HEK293 (cell line): ENCODE results near the gene ABCA1.

ENCODE experiments used
- CTCF ChIA-PET: fragments of 350-600 bp; formaldehyde crosslinking; extraction: SDS; loops from one replicate; lab custom pipeline; 2021; ENCODE audit warnings: antibody characterized with exemption; lab: Yijun Ruan, JAX
- POLR2A ChIA-PET: fragments of 300-600 bp; formaldehyde crosslinking; extraction: SDS; loops from one replicate; lab custom pipeline; 2020; ENCODE audit warnings: antibody characterized with exemption, inconsistent platforms; lab: Yijun Ruan, JAX
- H3K27ac ChIP-seq: fragments of 200-500 bp; sonication (Bioruptor generic); 2 replicates; pipeline ENCODE4 v1.5.1; 2014; ENCODE audit warnings: low read depth, low read length, control low read depth, inconsistent platforms; ENCODE audit errors: extremely low read depth
- H3K36me3 ChIP-seq, 2 experiments: fragments of 200-500 bp in 1 of 2; sonication (Bioruptor generic) in 1 of 2; 1 replicate in 1 of 2; 2 replicates in 1 of 2; pipeline ENCODE4 v1.5.1; 2014 to 2017; ENCODE audit warnings: inconsistent platforms in 2 of 2, low read length in 2 of 2; ENCODE audit not compliant: control insufficient read depth in 2 of 2, insufficient read depth in 1 of 2
- H3K4me1 ChIP-seq: fragments of 200-500 bp; sonication (Bioruptor generic); 2 replicates; pipeline ENCODE4 v1.5.1; 2014; ENCODE audit warnings: mild to moderate bottlenecking, low read length, inconsistent platforms; ENCODE audit not compliant: control insufficient read depth, insufficient read depth
- H3K4me3 ChIP-seq: 2 replicates; pipeline ENCODE4 v1.5.1; 2011; ENCODE audit warnings: low read depth, mild to moderate bottlenecking, control low read depth, low read length, moderate library complexity
- H3K9me3 ChIP-seq: fragments of 200-500 bp; sonication (Bioruptor generic); 2 replicates; pipeline ENCODE4 v1.5.1; 2014; ENCODE audit warnings: low read depth, low read length, inconsistent platforms; ENCODE audit not compliant: control insufficient read depth, insufficient read depth
- ATF2 ChIP-seq: fragments of 450-650 bp; formaldehyde crosslinking; IDR thresholded peaks from 2 replicates; pipeline ENCODE4 v1.5.1; 2016; ENCODE audit warnings: missing biosample characterization, missing genetic modification characterization, low read depth
- REPIN1 ChIP-seq: fragments of 450-650 bp; formaldehyde crosslinking; IDR thresholded peaks from 2 replicates; pipeline ENCODE4 v1.5.1; 2017; ENCODE audit warnings: missing biosample characterization, missing genetic modification characterization, low read depth
- ZBTB17 ChIP-seq: fragments of 450-650 bp; formaldehyde crosslinking; IDR thresholded peaks from 2 replicates; pipeline ENCODE4 v1.5.1; 2016; ENCODE audit warnings: missing biosample characterization, missing genetic modification characterization
- ZNF121 ChIP-seq: fragments of 450-650 bp; formaldehyde crosslinking; IDR thresholded peaks from 2 replicates; pipeline ENCODE4 v1.5.1; 2016; ENCODE audit warnings: missing biosample characterization, missing genetic modification characterization
- ZNF138 ChIP-seq: fragments of 450-650 bp; formaldehyde crosslinking; IDR thresholded peaks from 2 replicates; pipeline ENCODE4 v1.5.1; 2016; ENCODE audit warnings: missing biosample characterization, missing genetic modification characterization, borderline replicate concordance
- ZNF2 ChIP-seq: fragments of 450-650 bp; formaldehyde crosslinking; IDR thresholded peaks from 2 replicates; pipeline ENCODE4 v1.5.1; 2016; ENCODE audit warnings: missing biosample characterization, missing genetic modification characterization
- ZNF221 ChIP-seq: fragments of 450-650 bp; formaldehyde crosslinking; IDR thresholded peaks from 2 replicates; pipeline ENCODE4 v1.5.1; 2017; ENCODE audit warnings: missing biosample characterization, missing genetic modification characterization, borderline replicate concordance
- ZNF335 ChIP-seq: fragments of 450-650 bp; formaldehyde crosslinking; conservative IDR thresholded peaks from 2 replicates; pipeline ENCODE4 v1.5.1; 2016; ENCODE audit warnings: missing biosample characterization, missing genetic modification characterization
- ZNF488 ChIP-seq: fragments of 450-650 bp; formaldehyde crosslinking; IDR thresholded peaks from 2 replicates; pipeline ENCODE4 v1.5.1; 2016; ENCODE audit warnings: missing biosample characterization, missing genetic modification characterization
- ZNF549 ChIP-seq: fragments of 450-650 bp; IDR thresholded peaks from 2 replicates; pipeline ENCODE4 v1.5.1; 2018; ENCODE audit warnings: missing biosample characterization, missing genetic modification characterization, mild to moderate bottlenecking, inconsistent platforms, moderate library complexity
- ZNF621 ChIP-seq: fragments of 450-650 bp; formaldehyde crosslinking; IDR thresholded peaks from 2 replicates; pipeline ENCODE4 v1.5.1; 2017; ENCODE audit warnings: missing biosample characterization, missing genetic modification characterization
- ZNF639 ChIP-seq: fragments of 450-650 bp; formaldehyde crosslinking; IDR thresholded peaks from 2 replicates; pipeline ENCODE4 v1.5.1; 2016; ENCODE audit warnings: missing biosample characterization, missing genetic modification characterization
- ZNF654 ChIP-seq: fragments of 450-650 bp; formaldehyde crosslinking; IDR thresholded peaks from 2 replicates; pipeline ENCODE4 v1.5.1; 2016; ENCODE audit warnings: low read depth, missing biosample characterization, missing genetic modification characterization
- ZNF660 ChIP-seq: fragments of 450-650 bp; IDR thresholded peaks from 2 replicates; pipeline ENCODE4 v1.5.1; 2018; ENCODE audit warnings: missing biosample characterization, mild to moderate bottlenecking, missing genetic modification characterization
- TF ChIP-seq, protein P1 (sequence below): fragments of 450-650 bp; formaldehyde crosslinking; IDR thresholded peaks from 2 replicates; pipeline ENCODE4 v1.5.1; 2016; ENCODE audit warnings: missing biosample characterization, missing genetic modification characterization
- TF ChIP-seq, protein P2 (sequence below): fragments of 450-650 bp; formaldehyde crosslinking; IDR thresholded peaks from 2 replicates; pipeline ENCODE4 v1.5.1; 2016; ENCODE audit warnings: missing biosample characterization, missing genetic modification characterization
- TF ChIP-seq, protein P3 (sequence below): fragments of 450-650 bp; formaldehyde crosslinking; IDR thresholded peaks from 2 replicates; pipeline ENCODE4 v1.5.1; 2016; ENCODE audit warnings: missing biosample characterization, missing genetic modification characterization, borderline replicate concordance
- TF ChIP-seq, protein P4 (sequence below): fragments of 450-650 bp; formaldehyde crosslinking; IDR thresholded peaks from 2 replicates; pipeline ENCODE4 v1.5.1; 2016; ENCODE audit warnings: missing biosample characterization, missing genetic modification characterization

Gene ABCA1

DNA sequence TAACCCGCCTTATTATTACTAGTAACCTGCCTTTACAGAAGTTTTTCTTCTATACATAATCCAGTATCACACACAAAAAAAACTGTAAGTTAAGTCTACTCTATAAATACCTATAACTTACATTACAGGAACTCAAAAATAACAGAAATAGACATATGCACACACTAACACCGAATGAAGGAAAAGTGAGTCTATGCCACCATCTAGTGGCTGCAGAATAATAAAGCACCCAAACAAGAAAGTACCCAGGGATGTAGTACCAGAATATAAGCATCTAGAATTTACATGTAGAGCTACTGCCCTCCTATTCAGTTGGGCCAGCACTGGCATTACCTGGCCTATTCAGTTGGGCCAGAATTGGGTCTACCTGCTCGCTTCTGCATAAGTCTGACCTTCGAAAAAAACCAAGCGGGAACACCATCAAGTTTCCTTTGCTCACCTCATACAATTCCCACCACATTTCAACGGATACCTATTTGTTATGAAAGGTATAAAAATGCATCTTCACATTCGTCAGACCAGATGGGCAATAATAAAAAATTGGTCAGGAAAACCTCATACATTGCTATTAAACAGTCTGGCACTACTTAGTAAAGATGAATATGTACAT, 184.5 kb downstream of the ABCA1 start:
- ChIA-PET POLR2A (no interaction called here), CTCF (interaction anchor here (0.6 to 2.2 kb wide), 22 partner anchors 10 to 688 kb away, joined by 3 to 9 read pairs (median 4); no protein-coding TSS in a partner anchor)
- no peaks in the 10 kb centered on the region for H3K4me1 ChIP-seq
- no peak for TF ChIP-seq ZNF2 (tag by site-specific recombination)
- no peak for TF ChIP-seq ZNF549
- no peak for TF ChIP-seq ZNF488 (tag by site-specific recombination)
- no peak for TF ChIP-seq ZNF621 (tag by site-specific recombination)
- peak; percentile 85 for TF ChIP-seq ZNF654 (tag by site-specific recombination)
- TF ChIP-seq ZNF660 (tag by site-specific recombination), result no peak
- no peak for TF ChIP-seq ZNF138 (tag by site-specific recombination)
- TF ChIP-seq ZNF221, result no peak
- TF ChIP-seq REPIN1 (tag by site-specific recombination), result no peak
- TF ChIP-seq, protein P1, sequence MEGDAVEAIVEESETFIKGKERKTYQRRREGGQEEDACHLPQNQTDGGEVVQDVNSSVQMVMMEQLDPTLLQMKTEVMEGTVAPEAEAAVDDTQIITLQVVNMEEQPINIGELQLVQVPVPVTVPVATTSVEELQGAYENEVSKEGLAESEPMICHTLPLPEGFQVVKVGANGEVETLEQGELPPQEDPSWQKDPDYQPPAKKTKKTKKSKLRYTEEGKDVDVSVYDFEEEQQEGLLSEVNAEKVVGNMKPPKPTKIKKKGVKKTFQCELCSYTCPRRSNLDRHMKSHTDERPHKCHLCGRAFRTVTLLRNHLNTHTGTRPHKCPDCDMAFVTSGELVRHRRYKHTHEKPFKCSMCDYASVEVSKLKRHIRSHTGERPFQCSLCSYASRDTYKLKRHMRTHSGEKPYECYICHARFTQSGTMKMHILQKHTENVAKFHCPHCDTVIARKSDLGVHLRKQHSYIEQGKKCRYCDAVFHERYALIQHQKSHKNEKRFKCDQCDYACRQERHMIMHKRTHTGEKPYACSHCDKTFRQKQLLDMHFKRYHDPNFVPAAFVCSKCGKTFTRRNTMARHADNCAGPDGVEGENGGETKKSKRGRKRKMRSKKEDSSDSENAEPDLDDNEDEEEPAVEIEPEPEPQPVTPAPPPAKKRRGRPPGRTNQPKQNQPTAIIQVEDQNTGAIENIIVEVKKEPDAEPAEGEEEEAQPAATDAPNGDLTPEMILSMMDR (tag by site-specific recombination), result peak; percentile 29; the same call in 1 of the 2 replicates
- H3K9me3 ChIP-seq, result no peaks in the 10 kb centered on the region
- no peak overlapping the region for H3K27ac ChIP-seq
- H3K36me3 ChIP-seq, result no peaks in the 10 kb centered on the region
- no peak overlapping the region for H3K4me3 ChIP-seq

DNA sequence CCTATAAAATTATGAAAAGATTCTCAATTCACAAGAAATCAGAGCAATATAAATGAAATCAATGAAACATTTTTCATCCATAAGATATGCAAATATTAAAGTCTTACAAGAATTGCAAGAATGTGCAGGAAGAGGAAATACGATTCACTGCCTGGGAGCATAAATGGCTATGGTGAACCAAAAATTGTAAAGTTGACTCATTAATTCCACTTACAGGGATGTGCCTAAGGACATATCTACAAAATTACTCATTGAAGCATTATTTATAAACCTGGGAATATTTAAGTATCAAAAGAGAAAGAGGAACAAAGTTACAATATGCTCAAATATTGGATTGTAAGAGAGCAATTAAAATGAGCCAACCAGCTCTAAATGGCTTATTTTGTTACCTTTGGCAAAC, 187.3 kb downstream of the ABCA1 start:
- TF ChIP-seq, protein P2, sequence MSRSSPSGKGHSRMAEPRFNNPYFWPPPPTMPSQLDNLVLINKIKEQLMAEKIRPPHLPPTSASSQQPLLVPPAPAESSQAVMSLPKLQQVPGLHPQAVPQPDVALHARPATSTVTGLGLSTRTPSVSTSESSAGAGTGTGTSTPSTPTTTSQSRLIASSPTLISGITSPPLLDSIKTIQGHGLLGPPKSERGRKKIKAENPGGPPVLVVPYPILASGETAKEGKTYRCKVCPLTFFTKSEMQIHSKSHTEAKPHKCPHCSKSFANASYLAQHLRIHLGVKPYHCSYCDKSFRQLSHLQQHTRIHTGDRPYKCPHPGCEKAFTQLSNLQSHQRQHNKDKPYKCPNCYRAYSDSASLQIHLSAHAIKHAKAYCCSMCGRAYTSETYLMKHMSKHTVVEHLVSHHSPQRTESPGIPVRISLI (tag by site-specific recombination), result no peak
- Histone ChIP-seq H3K4me1 (no peaks in the 10 kb centered on the region), H3K9me3 (no peaks in the 10 kb centered on the region), H3K4me3 (no peak overlapping the region), H3K36me3 (no peaks in the 10 kb centered on the region), H3K27ac (no peak overlapping the region)
- POLR2A ChIA-PET, result no interaction called here
- CTCF ChIA-PET, result no interaction called here

DNA sequence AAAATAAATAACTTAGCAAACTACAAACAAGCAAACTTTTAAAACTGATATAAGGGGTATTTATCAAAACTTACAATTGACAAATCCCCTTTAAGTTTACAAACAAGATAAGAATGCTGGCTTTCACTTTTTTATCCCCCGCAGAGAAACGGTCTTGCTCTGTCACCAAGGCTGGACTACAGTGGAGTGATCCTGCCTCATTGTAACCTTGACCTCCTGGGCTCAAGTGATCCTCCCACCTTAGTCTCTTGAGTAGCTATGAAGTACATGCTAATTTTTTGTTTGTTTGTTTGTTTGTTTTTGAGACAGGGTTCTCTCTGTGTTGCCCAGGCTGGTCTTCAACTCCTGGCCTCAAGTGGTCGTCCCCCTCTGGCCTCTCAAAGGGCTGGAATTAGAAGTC, 189.5 kb downstream of the ABCA1 start:
- Histone ChIP-seq H3K27ac (no peak overlapping the region), H3K36me3 (no peaks in the 10 kb centered on the region), H3K4me1 (no peaks in the 10 kb centered on the region), H3K9me3 (no peaks in the 10 kb centered on the region), H3K4me3 (no peak overlapping the region)
- CTCF ChIA-PET, result interaction anchor here (0.9 kb wide), 1 partner anchor 69 kb away, joined by 3 read pairs; no protein-coding TSS in a partner anchor
- POLR2A ChIA-PET, result no interaction called here
- TF ChIP-seq ZBTB17 (tag by site-specific recombination) (no peak), ZNF121 (tag by site-specific recombination) (no peak), ZNF138 (tag by site-specific recombination) (no peak), ZNF639 (tag by site-specific recombination) (no peak), ATF2 (tag by site-specific recombination) (no peak), ZNF335 (no peak), ZNF654 (tag by site-specific recombination) (no peak)
- TF ChIP-seq, protein P3, sequence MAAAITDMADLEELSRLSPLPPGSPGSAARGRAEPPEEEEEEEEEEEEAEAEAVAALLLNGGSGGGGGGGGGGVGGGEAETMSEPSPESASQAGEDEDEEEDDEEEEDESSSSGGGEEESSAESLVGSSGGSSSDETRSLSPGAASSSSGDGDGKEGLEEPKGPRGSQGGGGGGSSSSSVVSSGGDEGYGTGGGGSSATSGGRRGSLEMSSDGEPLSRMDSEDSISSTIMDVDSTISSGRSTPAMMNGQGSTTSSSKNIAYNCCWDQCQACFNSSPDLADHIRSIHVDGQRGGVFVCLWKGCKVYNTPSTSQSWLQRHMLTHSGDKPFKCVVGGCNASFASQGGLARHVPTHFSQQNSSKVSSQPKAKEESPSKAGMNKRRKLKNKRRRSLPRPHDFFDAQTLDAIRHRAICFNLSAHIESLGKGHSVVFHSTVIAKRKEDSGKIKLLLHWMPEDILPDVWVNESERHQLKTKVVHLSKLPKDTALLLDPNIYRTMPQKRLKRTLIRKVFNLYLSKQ (tag by site-specific recombination), result no peak
- TF ChIP-seq, protein P4, sequence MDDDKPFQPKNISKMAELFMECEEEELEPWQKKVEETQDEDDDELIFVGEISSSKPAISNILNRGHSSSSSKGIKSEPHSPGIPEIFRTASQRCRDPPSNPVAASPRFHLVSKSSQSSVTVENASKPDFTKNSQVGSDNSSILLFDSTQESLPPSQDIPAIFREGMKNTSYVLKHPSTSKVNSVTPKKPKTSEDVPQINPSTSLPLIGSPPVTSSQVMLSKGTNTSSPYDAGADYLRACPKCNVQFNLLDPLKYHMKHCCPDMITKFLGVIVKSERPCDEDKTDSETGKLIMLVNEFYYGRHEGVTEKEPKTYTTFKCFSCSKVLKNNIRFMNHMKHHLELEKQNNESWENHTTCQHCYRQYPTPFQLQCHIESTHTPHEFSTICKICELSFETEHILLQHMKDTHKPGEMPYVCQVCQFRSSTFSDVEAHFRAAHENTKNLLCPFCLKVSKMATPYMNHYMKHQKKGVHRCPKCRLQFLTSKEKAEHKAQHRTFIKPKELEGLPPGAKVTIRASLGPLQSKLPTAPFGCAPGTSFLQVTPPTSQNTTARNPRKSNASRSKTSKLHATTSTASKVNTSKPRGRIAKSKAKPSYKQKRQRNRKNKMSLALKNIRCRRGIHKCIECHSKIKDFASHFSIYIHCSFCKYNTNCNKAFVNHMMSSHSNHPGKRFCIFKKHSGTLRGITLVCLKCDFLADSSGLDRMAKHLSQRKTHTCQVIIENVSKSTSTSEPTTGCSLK, result no peak
